ENCODE results near the gene KRT2. TPM values are rescaled to one million over a fixed set of nuclear protein-coding genes. Genes with fewer than 3 reads are reported as not detected.

KRT2 gene
- total and polyA plus RNA-seq, 7 donors = 0.38 TPM; not detected in 6

DNA sequence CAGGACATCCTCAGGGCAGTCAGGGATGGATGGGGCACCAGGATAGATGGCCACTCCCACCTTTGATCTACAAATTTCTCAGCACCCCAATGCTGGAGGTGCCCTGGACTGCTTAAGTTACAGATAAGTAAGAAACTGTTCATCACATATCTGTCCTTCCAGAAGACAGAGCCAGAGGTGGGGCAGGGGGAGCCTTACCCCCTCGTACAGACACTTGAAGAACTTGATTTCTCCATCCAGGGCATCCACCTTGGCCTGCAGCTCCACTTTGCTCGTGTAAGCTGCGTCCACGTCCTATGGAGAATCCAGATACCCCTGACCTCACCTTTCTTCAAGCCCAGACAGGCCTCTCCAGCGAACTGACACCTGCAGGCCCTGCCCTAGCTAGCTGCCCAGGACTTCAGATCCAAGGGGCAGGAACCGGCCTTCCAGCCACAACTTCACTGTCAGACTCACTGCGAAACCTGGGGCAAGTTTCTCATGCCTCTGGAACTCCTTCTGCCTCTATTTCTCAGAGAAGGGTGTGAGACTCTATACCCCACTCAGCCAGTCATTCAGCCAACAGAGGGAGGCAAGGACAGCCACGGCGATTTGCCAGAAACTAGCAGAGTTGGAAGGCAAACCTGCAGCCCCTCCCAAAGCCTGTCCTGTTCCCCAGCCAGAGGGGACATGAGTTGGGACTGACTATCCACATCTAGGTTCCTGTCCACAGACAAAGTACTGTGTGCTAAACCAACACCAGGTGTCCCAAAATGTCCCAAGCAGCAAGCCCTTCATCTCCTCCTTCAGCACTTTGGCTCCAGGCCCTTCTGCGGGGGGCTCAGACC lies 37.4 kb downstream of the KRT2 start:
- intact Hi-C loops (cut with DNase I) = no loop called here
- no peak overlapping the region for H3K27ac ChIP-seq

DNA sequence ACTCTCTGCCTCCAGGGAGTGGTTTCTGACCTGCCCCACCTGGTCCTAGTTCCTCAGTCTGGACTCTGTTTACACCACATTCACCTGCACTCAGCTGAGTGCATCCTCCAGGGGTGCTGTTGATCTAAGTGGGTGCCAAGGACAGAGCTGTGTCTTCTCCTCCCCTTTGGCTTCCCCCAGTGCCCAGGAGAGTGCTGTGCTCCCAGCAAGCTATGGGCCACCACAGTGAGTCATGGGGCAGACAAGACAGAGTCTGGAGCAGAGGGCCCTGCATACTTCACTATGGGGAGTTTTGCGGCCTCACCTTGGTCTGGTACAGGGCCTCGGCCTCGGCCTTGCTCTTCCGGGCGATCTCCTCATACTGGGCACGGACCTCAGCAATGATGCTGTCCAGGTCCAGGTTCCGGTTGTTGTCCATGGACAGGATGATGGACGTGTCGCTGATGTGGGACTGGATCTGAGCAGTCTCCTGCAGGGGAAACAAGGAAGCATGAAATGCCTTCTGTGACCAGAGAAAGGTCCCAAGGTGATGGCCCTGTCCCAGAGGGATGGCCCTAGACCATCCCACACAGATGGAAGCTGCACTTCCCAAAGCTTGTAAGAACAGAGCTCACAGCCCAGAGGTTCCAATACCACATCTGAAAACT lies 38.5 kb downstream of the KRT2 start:
- H3K9me3 ChIP-seq = no peaks in the 10 kb centered on the region
- intact Hi-C loops (cut with DNase I) = no loop called here
- 94 to 96% methylated on average over 9 of the region's 9 CpGs for WGBS, 2 donors
- DNase-seq = no peak
- TF ChIP-seq POLR2A (IDR thresholded peaks at IDR 0.05) (no peak), EP300 (IDR thresholded peaks at IDR 0.05) (no peak), POLR2AphosphoS5 (IDR thresholded peaks at IDR 0.05) (no peak)
- TF ChIP-seq, protein P1, sequence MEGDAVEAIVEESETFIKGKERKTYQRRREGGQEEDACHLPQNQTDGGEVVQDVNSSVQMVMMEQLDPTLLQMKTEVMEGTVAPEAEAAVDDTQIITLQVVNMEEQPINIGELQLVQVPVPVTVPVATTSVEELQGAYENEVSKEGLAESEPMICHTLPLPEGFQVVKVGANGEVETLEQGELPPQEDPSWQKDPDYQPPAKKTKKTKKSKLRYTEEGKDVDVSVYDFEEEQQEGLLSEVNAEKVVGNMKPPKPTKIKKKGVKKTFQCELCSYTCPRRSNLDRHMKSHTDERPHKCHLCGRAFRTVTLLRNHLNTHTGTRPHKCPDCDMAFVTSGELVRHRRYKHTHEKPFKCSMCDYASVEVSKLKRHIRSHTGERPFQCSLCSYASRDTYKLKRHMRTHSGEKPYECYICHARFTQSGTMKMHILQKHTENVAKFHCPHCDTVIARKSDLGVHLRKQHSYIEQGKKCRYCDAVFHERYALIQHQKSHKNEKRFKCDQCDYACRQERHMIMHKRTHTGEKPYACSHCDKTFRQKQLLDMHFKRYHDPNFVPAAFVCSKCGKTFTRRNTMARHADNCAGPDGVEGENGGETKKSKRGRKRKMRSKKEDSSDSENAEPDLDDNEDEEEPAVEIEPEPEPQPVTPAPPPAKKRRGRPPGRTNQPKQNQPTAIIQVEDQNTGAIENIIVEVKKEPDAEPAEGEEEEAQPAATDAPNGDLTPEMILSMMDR (IDR thresholded peaks at IDR 0.05) = no peak
- H3K27me3 ChIP-seq = peaks cover 0 to 27% (median 10%) of the 10 kb centered on the region in 3 donors
- H3K4me1 ChIP-seq = no peaks in the 10 kb centered on the region
- no peak overlapping the region for H3K27ac ChIP-seq
- no peaks in the 10 kb centered on the region for H3K36me3 ChIP-seq
- H3K4me3 ChIP-seq = no peak overlapping the region

More for the DNA sequence above, 37.4 kb downstream of the KRT2 start:
- DNase-seq = no peak
- Histone ChIP-seq H3K36me3 (no peaks in the 10 kb centered on the region), H3K4me1 (no peaks in the 10 kb centered on the region), H3K9me3 (no peaks in the 10 kb centered on the region), H3K27me3 (peaks cover 0 to 21% (median 10%) of the 10 kb centered on the region in 3 donors), H3K4me3 (no peak overlapping the region)
- WGBS, 2 donors = 88% methylated on average over 10 of the region's 10 CpGs
- TF ChIP-seq, protein P1 (IDR thresholded peaks at IDR 0.05) = no peak
- no peak for TF ChIP-seq POLR2A (IDR thresholded peaks at IDR 0.05)
- no peak for TF ChIP-seq POLR2AphosphoS5 (IDR thresholded peaks at IDR 0.05)
- no peak for TF ChIP-seq EP300 (IDR thresholded peaks at IDR 0.05)

DNA sequence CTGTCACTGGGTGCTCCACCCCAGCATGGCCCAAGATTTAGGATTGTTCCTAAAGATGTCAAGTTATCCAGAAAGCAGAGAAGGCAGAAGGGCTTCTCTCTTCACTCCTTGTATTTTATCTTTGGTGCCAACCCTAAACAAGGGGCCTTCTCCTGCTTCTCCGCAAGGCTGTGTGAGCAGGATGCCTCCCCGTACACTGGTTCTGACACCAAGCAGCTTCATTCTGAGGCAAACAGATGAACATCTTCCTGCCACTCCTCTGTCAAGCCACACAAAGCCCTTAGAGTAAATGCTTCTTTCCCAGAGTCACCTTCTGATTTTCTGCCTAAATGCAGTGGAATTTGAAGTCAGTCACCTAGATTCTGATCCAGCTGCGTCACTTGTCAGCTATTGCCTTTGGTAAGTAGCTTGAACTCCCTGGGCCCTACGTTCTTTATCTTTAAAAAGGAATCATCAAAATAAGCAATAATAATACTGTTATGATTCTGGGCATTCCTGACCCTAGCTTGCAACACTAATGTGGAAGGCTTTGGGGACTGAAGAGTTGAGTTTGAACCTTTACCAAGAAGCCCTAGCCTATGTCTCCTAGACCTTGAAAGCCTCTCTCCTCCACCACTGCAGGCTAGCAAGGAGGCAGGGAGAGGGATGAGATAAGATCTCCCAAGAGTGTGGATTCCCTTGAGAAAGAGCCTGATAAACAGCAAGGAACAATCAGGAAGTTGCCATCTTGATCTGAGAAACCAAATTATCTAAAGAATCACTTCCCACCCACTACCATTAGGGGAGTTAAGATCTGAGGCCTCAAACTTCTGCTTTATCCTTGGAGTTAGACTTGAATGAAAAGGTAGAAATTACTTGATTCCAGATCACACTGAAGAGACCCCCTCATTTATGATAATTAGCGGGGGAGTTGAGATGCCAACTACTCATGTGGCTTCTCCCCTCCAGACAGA lies 39.3 kb downstream of the KRT2 start:
- no peaks in the 10 kb centered on the region for H3K9me3 ChIP-seq
- no peaks in the 10 kb centered on the region for H3K36me3 ChIP-seq
- H3K27me3 ChIP-seq = peaks cover 0 to 27% (median 10%) of the 10 kb centered on the region in 3 donors
- TF ChIP-seq, protein P1 (IDR thresholded peaks at IDR 0.05) = no peak
- TF ChIP-seq EP300 (IDR thresholded peaks at IDR 0.05) = no peak
- TF ChIP-seq POLR2AphosphoS5 (IDR thresholded peaks at IDR 0.05) = no peak
- TF ChIP-seq POLR2A (IDR thresholded peaks at IDR 0.05) = no peak
- intact Hi-C loops (cut with DNase I) = no loop called here
- H3K4me1 ChIP-seq = no peaks in the 10 kb centered on the region
- WGBS, 2 donors = 81 to 87% methylated on average over 5 of the region's 5 CpGs
- H3K4me3 ChIP-seq = no peak overlapping the region
- DNase-seq = no peak
- H3K27ac ChIP-seq = no peak overlapping the region

DNA sequence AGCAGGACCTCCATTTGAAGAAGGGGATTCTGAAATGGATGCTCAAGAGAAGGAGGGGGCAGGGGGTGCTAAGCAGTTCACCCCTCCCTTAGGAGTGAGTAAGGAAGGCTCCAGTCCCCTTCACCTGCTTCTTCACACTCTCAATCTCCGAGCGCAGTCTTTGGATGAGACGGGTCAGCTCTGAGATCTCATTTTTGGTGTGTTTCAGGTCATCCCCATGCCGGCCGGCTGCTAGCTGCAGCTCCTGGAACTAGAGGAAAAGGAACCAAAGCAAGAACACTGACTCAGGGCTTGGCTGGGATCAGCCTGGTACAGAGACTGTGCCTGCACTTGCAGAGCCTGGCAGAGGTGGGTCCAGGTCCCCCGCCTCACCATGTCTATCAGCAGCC lies 40.9 kb downstream of the KRT2 start:
- H3K4me3 ChIP-seq = no peak overlapping the region
- no peak for DNase-seq
- TF ChIP-seq, protein P1 (IDR thresholded peaks at IDR 0.05) = no peak
- TF ChIP-seq POLR2AphosphoS5 (IDR thresholded peaks at IDR 0.05) (no peak), EP300 (IDR thresholded peaks at IDR 0.05) (no peak), POLR2A (IDR thresholded peaks at IDR 0.05) (no peak)
- H3K9me3 ChIP-seq = no peaks in the 10 kb centered on the region
- no peaks in the 10 kb centered on the region for H3K36me3 ChIP-seq
- peaks cover 0 to 27% (median 10%) of the 10 kb centered on the region in 3 donors for H3K27me3 ChIP-seq
- intact Hi-C loops (cut with DNase I) = no loop called here
- whole genome bisulfite sequencing, 2 donors = 95% methylated on average over 6 of the region's 6 CpGs
- H3K27ac ChIP-seq = no peak overlapping the region
- H3K4me1 ChIP-seq = no peaks in the 10 kb centered on the region
